Brain microvascular endothelial cell (primary cell): Measurements from ENCODE around the gene SLC8A2.

Source experiments
- DNase-seq: peaks from one replicate; pipeline ENCODE4 v3.0.0-alpha.2; 2020
- H3K27ac ChIP-seq: fragments of 250-450 bp; sonication (Bioruptor Pico); 2 replicates; pipeline ENCODE4 v1.5.1; 2020; ENCODE audit warnings: mild to moderate bottlenecking, moderate library complexity
- H3K27me3 ChIP-seq: fragments of 250-450 bp; sonication (Bioruptor Pico); replicated peaks from 2 replicates; pipeline ENCODE4 v1.5.1; 2020; ENCODE audit warnings: mild to moderate bottlenecking
- H3K36me3 ChIP-seq: fragments of 250-450 bp; sonication (Bioruptor Pico); replicated peaks from 2 replicates; pipeline ENCODE4 v1.5.1; 2020; ENCODE audit warnings: mild to moderate bottlenecking
- H3K4me3 ChIP-seq: 2 replicates; pipeline ENCODE4 v1.5.1; 2011; ENCODE audit warnings: low read depth, mild to moderate bottlenecking, control low read depth, low read length, moderate library complexity
- CTCF ChIP-seq: IDR thresholded peaks from 2 replicates; pipeline ENCODE4 v1.5.1; 2011; ENCODE audit warnings: low read depth, mild to moderate bottlenecking, moderate library complexity, low read length, control low read depth, inconsistent platforms; ENCODE audit errors: missing control alignments
- in situ Hi-C: cut with HindIII; loops from 2 replicates; pipeline ENCODE4 v1.10.0; 2017; ENCODE audit warnings: low sequenced_read_pairs, low pct_ligation_motif_present

Gene SLC8A2

GRCh38 chr19:47469363-47469700, 2.4 kb downstream of the SLC8A2 start:
- DNase-seq = no peak
- Histone ChIP-seq H3K4me3 (no peak overlapping the region), H3K36me3 (no peaks in the 10 kb centered on the region), H3K27ac (no peak overlapping the region), H3K27me3 (peaks cover 38% of the 10 kb centered on the region)
- TF ChIP-seq CTCF = no peak
- in situ Hi-C loops = no loop called here

GRCh38 chr19:47467914-47468313, 3.8 kb downstream of the SLC8A2 start:
- no peak for DNase-seq
- Histone ChIP-seq H3K4me3 (no peak overlapping the region), H3K27ac (no peak overlapping the region), H3K27me3 (peaks cover 38% of the 10 kb centered on the region), H3K36me3 (no peaks in the 10 kb centered on the region)
- in situ Hi-C loops = no loop called here
- TF ChIP-seq CTCF = no peak

GRCh38 chr19:47465957-47466356, 5.7 kb downstream of the SLC8A2 start:
- peaks cover 28% of the 10 kb centered on the region for H3K27me3 ChIP-seq
- in situ Hi-C loops = no loop called here
- no peak for DNase-seq
- H3K4me3 ChIP-seq = no peak overlapping the region
- TF ChIP-seq CTCF = no peak
- H3K27ac ChIP-seq = no peak overlapping the region
- H3K36me3 ChIP-seq = no peaks in the 10 kb centered on the region

GRCh38 chr19:47464675-47465419, 6.8 kb downstream of the SLC8A2 start:
- H3K27me3 ChIP-seq = peaks cover 20% of the 10 kb centered on the region
- no peak overlapping the region for H3K27ac ChIP-seq
- no peak for TF ChIP-seq CTCF
- in situ Hi-C loops = no loop called here
- DNase-seq = no peak
- H3K36me3 ChIP-seq = no peaks in the 10 kb centered on the region
- H3K4me3 ChIP-seq = no peak overlapping the region

GRCh38 chr19:47461876-47462275, 9.8 kb downstream of the SLC8A2 start:
- H3K27me3 ChIP-seq = peaks cover 32% of the 10 kb centered on the region
- no peak for TF ChIP-seq CTCF
- no peak overlapping the region for H3K4me3 ChIP-seq
- no peaks in the 10 kb centered on the region for H3K36me3 ChIP-seq
- in situ Hi-C loops = no loop called here
- no peak for DNase-seq
- no peak overlapping the region for H3K27ac ChIP-seq

GRCh38 chr19:47459477-47459876, 12.2 kb downstream of the SLC8A2 start:
- Histone ChIP-seq H3K27me3 (peaks cover 45% of the 10 kb centered on the region), H3K4me3 (no peak overlapping the region), H3K27ac (no peak overlapping the region), H3K36me3 (no peaks in the 10 kb centered on the region)
- in situ Hi-C loops = no loop called here
- no peak for DNase-seq
- no peak for TF ChIP-seq CTCF
